Stimulated activated naive B cell treated with anti-CD40 and anti-IgM and Interleukin-4, amounts not matched to agents 10 μg/mL and 1 μg/mL and 100 μg/mL, for 72 hours (primary cell): Measurements from ENCODE around the gene PLXNC1.

ENCODE experiments used
- ATAC-seq, 2 donors: fragments of 150-1000 bp; cut with Tn5 transposase; replicated peaks; 2 replicates each; pipeline ENCODE4 v1.10.0; 2021; ENCODE audit warnings: moderate library complexity in 1 of 2
- DNase-seq: peaks from one replicate; pipeline ENCODE4 v3.0.0; 2021
- H3K27ac Mint-ChIP-seq: one replicate; pipeline ENCODE4 v1.8.0; 2022; ENCODE audit warnings: mild to moderate bottlenecking, mixed read lengths
- H3K27me3 Mint-ChIP-seq, 2 donors: one replicate each; pipeline ENCODE4 v1.8.0; 2022; ENCODE audit warnings: mixed read lengths in 2 of 2
- H3K36me3 Mint-ChIP-seq, 2 donors: one replicate each; pipeline ENCODE4 v1.8.0; 2022; ENCODE audit warnings: mixed read lengths in 2 of 2, mild to moderate bottlenecking in 1 of 2
- H3K4me1 Mint-ChIP-seq, 2 donors: one replicate each; pipeline ENCODE4 v1.8.0; 2022; ENCODE audit warnings: mixed read lengths in 2 of 2, mild to moderate bottlenecking in 1 of 2
- H3K4me3 Mint-ChIP-seq, 2 donors: one replicate each; pipeline ENCODE4 v1.8.0; 2022; ENCODE audit warnings: mild to moderate bottlenecking in 2 of 2, mixed read lengths in 2 of 2, moderate library complexity in 1 of 2
- H3K9me3 Mint-ChIP-seq, 2 donors: one replicate each; pipeline ENCODE4 v1.8.0; 2022; ENCODE audit warnings: mixed read lengths in 2 of 2, mild to moderate bottlenecking in 1 of 2

PLXNC1 gene

GRCh38 chr12:94173660-94174265 lies 25.4 kb downstream of the PLXNC1 start:
- H3K9me3 Mint-ChIP-seq: peaks cover 6 to 10% of the 10 kb centered on the region in 2 donors
- ATAC-seq: peak; percentile 43 to 56
- no peaks in the 10 kb centered on the region for H3K27me3 Mint-ChIP-seq
- peaks cover 60 to 84% of the 10 kb centered on the region in 2 donors for H3K4me1 Mint-ChIP-seq
- DNase-seq: no peak
- H3K36me3 Mint-ChIP-seq: peaks cover 45 to 70% of the 10 kb centered on the region in 2 donors
- H3K4me3 Mint-ChIP-seq: peak overlapping the region; percentile 53 to 67
- peak overlapping the region; percentile 65 for H3K27ac Mint-ChIP-seq

DNA sequence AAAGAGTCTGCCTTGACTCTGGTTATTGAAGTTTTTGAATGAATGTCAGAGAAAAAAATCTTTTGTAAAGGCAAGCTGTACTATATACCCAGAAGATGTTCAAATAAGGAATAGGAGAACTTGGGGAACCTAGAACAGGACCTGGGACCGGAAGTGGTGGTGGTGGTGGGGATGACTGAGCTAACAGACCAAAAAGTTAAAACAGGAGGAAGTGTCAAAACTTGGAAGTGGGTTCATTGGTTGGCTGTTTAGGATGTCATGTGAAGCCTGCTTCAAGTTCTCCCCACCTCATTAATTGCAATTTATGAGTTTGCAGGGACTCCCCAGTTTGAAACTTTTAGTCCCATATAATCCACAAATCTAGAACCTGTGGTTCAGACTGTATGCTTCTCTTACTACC lies 26.2 kb downstream of the PLXNC1 start:
- ATAC-seq (peak; percentile 61 to 66), DNase-seq (peak; percentile 28)
- peaks cover 6 to 10% of the 10 kb centered on the region in 2 donors for H3K9me3 Mint-ChIP-seq
- no peaks in the 10 kb centered on the region for H3K27me3 Mint-ChIP-seq
- H3K36me3 Mint-ChIP-seq: peaks cover 48 to 70% of the 10 kb centered on the region in 2 donors
- peak overlapping the region; percentile 60 for H3K27ac Mint-ChIP-seq
- H3K4me3 Mint-ChIP-seq: peak overlapping the region; percentile 36 to 67
- peaks cover 56 to 77% of the 10 kb centered on the region in 2 donors for H3K4me1 Mint-ChIP-seq

DNA sequence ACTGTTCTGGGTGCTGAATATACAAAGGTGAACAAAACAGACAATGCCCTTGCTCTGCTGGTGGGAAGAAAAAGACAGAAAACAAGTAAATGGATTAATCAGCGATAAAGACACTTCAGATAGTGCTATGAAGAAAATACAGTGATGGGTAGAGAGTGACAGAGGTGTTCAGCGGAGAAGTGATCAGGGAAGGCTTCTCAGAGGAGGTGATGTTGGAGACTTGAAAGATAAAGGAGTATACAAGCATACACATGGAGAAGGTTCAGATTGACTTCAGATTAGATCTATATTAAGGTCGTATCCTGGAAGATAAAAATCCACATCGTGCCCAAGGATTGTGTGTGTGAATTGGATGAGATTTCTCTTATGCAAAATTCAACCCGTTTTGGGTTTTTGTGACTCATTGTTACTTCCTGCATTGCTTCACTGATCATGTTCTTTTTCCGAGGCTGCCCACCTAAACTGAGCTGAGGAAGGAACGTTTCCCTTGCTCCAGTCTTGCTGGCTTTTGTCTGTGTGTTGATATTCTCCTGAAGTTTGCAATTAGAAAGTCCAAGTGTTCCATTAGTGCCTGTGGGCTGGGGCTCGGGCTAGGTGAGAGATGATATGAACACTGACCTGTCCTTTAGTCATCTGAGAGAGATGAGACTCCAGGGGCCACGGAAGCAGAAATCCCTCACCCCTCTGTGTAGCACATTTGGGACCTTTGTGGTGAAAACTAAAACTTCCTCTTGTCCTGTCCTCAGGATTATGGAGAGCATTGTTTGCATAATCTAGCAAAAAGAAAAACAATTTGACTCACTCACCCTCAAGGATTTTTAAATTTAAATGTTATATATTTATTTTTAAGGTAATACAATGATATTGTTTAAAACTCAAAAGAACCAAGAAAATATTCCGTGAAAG lies 27.6 kb downstream of the PLXNC1 start:
- Mint-ChIP-seq H3K27me3 (no peaks in the 10 kb centered on the region), H3K27ac (peak overlapping the region; percentile 26), H3K36me3 (peaks cover 47 to 69% of the 10 kb centered on the region in 2 donors)

DNA sequence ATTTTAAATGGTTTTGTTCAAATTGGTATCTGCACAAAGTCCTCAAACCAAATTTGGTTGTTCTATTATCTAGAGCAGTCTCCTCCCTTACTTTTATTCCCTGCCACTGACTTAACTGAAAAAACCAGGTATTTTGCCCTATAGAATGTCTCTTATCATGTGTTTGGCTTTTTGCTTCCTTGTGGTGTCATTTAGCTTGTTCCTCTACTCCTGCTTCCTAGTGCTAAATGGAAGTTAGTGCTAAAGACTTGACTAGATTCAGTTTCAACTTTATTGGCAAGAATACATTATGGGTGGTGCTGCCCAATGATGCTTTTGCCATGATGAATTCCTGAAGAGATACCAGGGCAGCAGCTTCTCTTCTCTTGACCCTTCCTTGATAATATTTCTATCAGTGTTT lies 29.7 kb downstream of the PLXNC1 start:
- Mint-ChIP-seq H3K4me3 (no peak overlapping the region), H3K9me3 (peaks cover 6 to 10% of the 10 kb centered on the region in 2 donors), H3K36me3 (peaks cover 42 to 66% of the 10 kb centered on the region in 2 donors), H3K27ac (no peak overlapping the region), H3K4me1 (peaks cover 40 to 52% of the 10 kb centered on the region in 2 donors), H3K27me3 (no peaks in the 10 kb centered on the region)
- no peak for DNase-seq
- ATAC-seq: no peak

More for the DNA sequence above, 27.6 kb downstream of the PLXNC1 start:
- H3K4me1 Mint-ChIP-seq: peaks cover 51 to 68% of the 10 kb centered on the region in 2 donors
- no peak for DNase-seq
- ATAC-seq: peak; percentile 28 to 33
- H3K4me3 Mint-ChIP-seq: peak overlapping the region in 1 of 2 donors; percentile 23
- peaks cover 6 to 10% of the 10 kb centered on the region in 2 donors for H3K9me3 Mint-ChIP-seq

DNA sequence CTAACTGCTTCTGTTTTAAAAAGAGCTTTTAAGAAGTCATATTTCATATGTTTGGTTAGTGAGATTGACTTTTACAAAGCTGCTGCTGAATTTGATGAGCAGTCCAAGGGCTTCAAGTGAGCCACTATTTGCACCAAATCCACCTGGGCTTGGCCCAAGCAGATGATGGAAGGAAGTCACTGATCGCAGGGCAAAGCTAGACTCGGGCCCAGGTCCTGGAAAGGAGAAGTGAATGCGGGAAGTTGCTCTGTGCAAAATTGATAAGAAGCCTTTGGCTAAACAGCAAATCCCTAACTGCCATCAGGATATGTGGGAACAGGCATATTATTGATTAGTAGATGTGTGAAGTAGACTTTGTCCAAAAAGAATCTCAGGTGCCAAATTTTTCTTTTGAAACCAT lies 30.5 kb downstream of the PLXNC1 start:
- H3K9me3 Mint-ChIP-seq: peaks cover 6 to 10% of the 10 kb centered on the region in 2 donors
- no peak overlapping the region for H3K27ac Mint-ChIP-seq
- peaks cover 33 to 44% of the 10 kb centered on the region in 2 donors for H3K4me1 Mint-ChIP-seq
- H3K36me3 Mint-ChIP-seq: peaks cover 50 to 74% of the 10 kb centered on the region in 2 donors
- H3K27me3 Mint-ChIP-seq: no peaks in the 10 kb centered on the region
- DNase-seq (no peak), ATAC-seq (no peak)
- H3K4me3 Mint-ChIP-seq: no peak overlapping the region

- H3K27ac Mint-ChIP-seq: no peak overlapping the region
These were observed 31.3 kb downstream of the PLXNC1 start for GRCh38 chr12:94179723-94180122.

DNA sequence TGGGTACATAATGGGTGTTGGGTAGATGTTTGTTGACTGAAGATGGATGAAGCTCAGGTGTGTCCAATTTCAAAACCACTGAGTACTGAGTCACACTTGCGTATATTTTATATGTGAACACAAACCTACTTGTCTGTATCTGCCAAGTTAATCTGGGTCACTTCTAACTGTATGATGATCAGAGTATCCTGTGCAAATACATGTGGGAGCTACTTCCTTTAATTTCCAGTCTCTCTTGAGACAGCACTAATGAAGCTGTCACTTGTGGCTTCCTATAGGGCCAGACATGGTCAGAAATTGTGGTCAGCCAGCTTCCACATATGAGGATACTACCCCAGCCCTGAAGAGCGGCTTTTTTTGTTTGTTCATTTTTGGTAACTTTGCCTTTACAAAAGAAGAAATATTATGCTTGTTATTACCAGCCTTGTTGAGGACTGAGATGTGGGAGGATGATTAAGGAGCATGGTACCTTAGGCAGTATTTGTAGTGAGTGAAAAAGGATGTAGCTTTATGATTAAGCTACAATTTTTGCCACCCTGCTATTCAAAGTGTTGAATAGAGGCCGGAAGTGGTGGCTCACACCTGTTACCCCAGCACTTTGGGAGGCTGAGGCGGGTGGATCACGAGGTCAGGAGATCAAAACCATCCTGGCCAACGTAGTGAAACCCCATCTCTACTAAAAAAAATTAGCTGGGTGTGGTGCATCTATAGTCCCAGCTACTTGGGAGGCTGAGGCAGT lies 32.4 kb downstream of the PLXNC1 start:
- H3K4me1 Mint-ChIP-seq: peaks cover 17 to 31% of the 10 kb centered on the region in 2 donors
- H3K4me3 Mint-ChIP-seq: no peak overlapping the region
- peaks cover 46 to 65% of the 10 kb centered on the region in 2 donors for H3K36me3 Mint-ChIP-seq
- no peaks in the 10 kb centered on the region for H3K27me3 Mint-ChIP-seq
- no peak for ATAC-seq
- DNase-seq: no peak
- peaks cover 6 to 10% of the 10 kb centered on the region in 2 donors for H3K9me3 Mint-ChIP-seq
- no peak overlapping the region for H3K27ac Mint-ChIP-seq

More at GRCh38 chr12:94179723-94180122, 31.3 kb downstream of the PLXNC1 start:
- DNase-seq (no peak), ATAC-seq (no peak)
- H3K36me3 Mint-ChIP-seq: peaks cover 45 to 69% of the 10 kb centered on the region in 2 donors
- peaks cover 6 to 10% of the 10 kb centered on the region in 2 donors for H3K9me3 Mint-ChIP-seq
- no peaks in the 10 kb centered on the region for H3K27me3 Mint-ChIP-seq
- peaks cover 25 to 35% of the 10 kb centered on the region in 2 donors for H3K4me1 Mint-ChIP-seq
- H3K4me3 Mint-ChIP-seq: no peak overlapping the region

GRCh38 chr12:94182986-94183707 lies 34.8 kb downstream of the PLXNC1 start:
- Mint-ChIP-seq H3K9me3 (peaks cover under 1 to 2% of the 10 kb centered on the region in 2 donors), H3K36me3 (peaks cover 38 to 49% of the 10 kb centered on the region in 2 donors), H3K27me3 (no peaks in the 10 kb centered on the region), H3K4me3 (no peak overlapping the region), H3K4me1 (peaks cover 6 to 15% of the 10 kb centered on the region in 2 donors), H3K27ac (no peak overlapping the region)
- DNase-seq (no peak), ATAC-seq (no peak)

DNA sequence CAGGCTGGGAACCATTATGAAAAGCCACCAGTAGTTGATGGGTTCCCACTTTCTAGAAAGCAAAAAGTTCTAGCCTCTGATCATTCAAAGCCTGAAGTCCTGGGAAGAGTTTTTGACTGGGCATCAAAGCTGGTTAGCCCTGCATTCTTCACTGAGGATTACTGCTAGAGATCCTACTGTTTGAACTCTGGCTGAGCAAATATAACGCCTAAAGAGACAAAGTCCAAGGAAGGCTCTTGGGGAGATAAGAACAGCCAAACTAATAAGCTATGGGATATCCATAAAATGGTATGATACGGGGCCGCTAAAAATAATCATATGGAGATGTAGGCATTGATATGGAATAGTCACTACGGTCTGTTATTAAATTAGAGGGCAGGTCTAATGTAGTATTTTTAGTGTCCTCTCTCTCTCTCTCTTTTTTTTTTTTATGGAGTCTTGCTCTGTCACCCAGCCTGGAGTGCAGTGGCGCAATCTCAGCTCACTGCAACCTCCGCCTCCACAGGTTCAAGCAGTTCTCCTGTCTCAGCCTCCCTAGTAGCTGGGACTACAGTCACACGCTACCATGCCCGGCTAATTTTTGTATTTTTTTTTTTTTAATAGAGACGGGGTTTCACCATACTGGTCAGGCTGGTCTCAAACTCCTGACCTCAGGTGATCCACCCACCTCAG lies 35.5 kb downstream of the PLXNC1 start:
- Mint-ChIP-seq H3K9me3 (no peaks in the 10 kb centered on the region), H3K4me1 (peaks cover 6 to 11% of the 10 kb centered on the region in 2 donors), H3K4me3 (no peak overlapping the region), H3K27ac (no peak overlapping the region), H3K27me3 (no peaks in the 10 kb centered on the region), H3K36me3 (peaks cover 34 to 43% of the 10 kb centered on the region in 2 donors)
- ATAC-seq (no peak), DNase-seq (no peak)

DNA sequence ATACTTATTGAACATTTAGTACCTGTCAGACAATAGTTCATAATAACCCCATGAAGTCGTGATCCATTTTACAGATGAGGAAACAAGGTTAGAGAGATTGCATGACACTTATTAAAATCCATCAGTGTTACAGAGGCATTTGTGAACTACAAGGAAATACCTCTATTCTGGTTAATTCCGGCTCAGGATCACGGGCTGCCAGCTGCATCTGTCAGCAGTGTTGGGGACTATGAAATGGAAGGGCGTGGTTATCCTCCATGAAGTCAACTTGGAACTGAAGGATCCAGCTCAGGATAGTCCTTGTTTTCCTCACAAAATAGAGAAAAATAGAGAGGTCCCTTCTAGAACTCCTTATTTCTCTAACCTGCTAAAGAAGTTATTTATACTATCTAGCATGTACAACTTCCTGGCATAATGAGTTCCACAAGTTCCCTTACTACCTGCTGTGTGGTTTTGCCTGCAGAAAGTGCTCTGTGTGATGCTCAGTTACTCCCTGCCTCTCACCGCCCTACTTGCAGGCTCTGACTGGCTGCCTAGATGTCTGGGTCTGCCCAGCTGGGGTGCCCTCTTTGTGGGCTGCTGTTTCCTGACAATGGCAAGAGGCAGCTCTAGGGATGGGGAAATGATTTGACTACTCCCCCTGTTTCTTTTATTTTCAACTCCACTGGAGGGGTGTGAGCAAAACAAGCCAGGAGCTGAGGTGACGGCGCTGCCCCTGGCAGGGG lies 36.8 kb downstream of the PLXNC1 start:
- Mint-ChIP-seq H3K27me3 (no peaks in the 10 kb centered on the region), H3K4me3 (no peak overlapping the region), H3K9me3 (no peaks in the 10 kb centered on the region), H3K36me3 (peaks cover 24 to 33% of the 10 kb centered on the region in 2 donors), H3K27ac (no peak overlapping the region), H3K4me1 (peaks cover 3 to 8% of the 10 kb centered on the region in 2 donors)
- ATAC-seq (no peak), DNase-seq (no peak)

GRCh38 chr12:94185801-94186200 lies 37.4 kb downstream of the PLXNC1 start:
- no peak for ATAC-seq
- Mint-ChIP-seq H3K36me3 (peaks cover 24 to 27% of the 10 kb centered on the region in 2 donors), H3K9me3 (peaks cover 3 to 4% of the 10 kb centered on the region in 2 donors), H3K27ac (peak overlapping the region; percentile 20), H3K4me3 (no peak overlapping the region), H3K27me3 (no peaks in the 10 kb centered on the region), H3K4me1 (peaks cover 4 to 11% of the 10 kb centered on the region in 2 donors)
- no peak for DNase-seq

DNA sequence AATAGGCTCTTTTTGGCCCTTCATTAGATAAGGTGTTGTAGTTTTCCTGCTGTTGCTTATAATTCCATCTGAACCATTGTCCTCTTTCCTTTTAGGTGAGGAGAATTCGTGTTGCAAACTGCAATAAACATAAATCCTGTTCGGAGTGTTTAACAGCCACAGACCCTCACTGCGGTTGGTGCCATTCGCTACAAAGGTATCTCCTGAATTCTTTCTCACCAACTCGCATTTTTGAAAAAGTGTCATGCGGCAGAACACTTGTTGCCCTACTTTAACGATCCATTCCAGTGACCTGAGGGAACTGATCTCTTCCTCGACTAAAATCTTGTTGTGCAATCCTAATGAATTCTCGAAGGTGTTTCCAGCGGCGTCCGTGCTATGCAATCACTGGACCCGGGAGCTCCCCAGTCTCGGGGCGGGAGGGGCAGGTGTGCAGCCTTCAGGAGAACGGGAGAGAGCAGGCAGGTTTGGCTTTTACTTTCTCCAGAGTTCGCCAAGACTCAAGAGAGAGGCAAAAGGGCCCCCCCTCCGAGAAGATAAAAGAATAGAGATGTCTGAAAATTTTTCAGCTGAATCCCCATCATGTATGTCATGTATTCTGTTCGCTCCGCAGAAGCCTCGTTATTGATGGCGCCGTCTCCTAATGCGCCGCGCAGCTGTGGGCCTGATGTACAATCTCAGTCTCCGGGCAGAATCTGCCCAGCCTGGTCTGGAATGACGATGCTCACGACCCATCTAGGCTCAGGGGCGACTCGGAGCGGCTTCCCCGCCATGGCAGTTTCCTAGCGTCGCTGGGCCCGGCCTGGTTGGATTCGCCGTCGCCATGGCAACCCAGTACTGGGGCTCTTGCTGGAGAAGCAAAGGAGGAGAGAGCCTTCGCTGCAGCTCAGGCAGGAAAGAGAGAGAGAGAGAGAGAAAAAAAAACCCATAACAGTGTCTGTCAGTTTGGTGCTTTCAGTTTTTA lies 38.2 kb downstream of the PLXNC1 start:
- H3K27me3 Mint-ChIP-seq: no peaks in the 10 kb centered on the region
- no peak for DNase-seq
- peaks cover 3 to 5% of the 10 kb centered on the region in 2 donors for H3K9me3 Mint-ChIP-seq
- H3K4me3 Mint-ChIP-seq: no peak overlapping the region
- ATAC-seq: no peak
- H3K4me1 Mint-ChIP-seq: peaks cover 5 to 13% of the 10 kb centered on the region in 2 donors
- peaks cover 25 to 27% of the 10 kb centered on the region in 2 donors for H3K36me3 Mint-ChIP-seq
- no peak overlapping the region for H3K27ac Mint-ChIP-seq
